RWPE2 (cell line): ENCODE results near the gene NDEL1.

Source experiments
- ATAC-seq: fragments of 200-7000 bp; cut with Tn5 transposase; 3 replicates; pipeline ENCODE4 v1.9.1; 2021; ENCODE audit warnings: low read depth
- DNase-seq: peaks from one replicate; pipeline ENCODE4 v3.0.0-alpha.2; 2020; ENCODE audit warnings: low spot score
- H3K27ac ChIP-seq: fragments of 450-650 bp; 2 replicates; pipeline ENCODE4 v1.5.1; 2017; ENCODE audit warnings: mild to moderate bottlenecking; ENCODE audit not compliant: poor library complexity, severe bottlenecking
- H3K27me3 ChIP-seq: fragments of 250-450 bp; sonication (Bioruptor Pico); 2 replicates; pipeline ENCODE4 v1.5.1; 2021; ENCODE audit warnings: mild to moderate bottlenecking, moderate library complexity; ENCODE audit not compliant: insufficient read depth, poor library complexity, severe bottlenecking
- H3K36me3 ChIP-seq: fragments of 250-450 bp; sonication (Bioruptor Pico); 2 replicates; pipeline ENCODE4 v1.5.1; 2020; ENCODE audit warnings: low read depth, mild to moderate bottlenecking, moderate library complexity
- H3K4me1 ChIP-seq: fragments of 250-450 bp; sonication (Bioruptor Pico); 2 replicates; pipeline ENCODE4 v1.5.1; 2021; ENCODE audit warnings: mild to moderate bottlenecking, moderate library complexity; ENCODE audit not compliant: insufficient read depth, poor library complexity, severe bottlenecking
- H3K4me3 ChIP-seq: fragments of 250-450 bp; sonication (Bioruptor Pico); 2 replicates; pipeline ENCODE4 v1.5.1; 2021; ENCODE audit warnings: mild to moderate bottlenecking, moderate library complexity; ENCODE audit not compliant: severe bottlenecking
- H3K9me3 ChIP-seq: fragments of 250-450 bp; sonication (Bioruptor Pico); 2 replicates; pipeline ENCODE4 v1.5.1; 2021; ENCODE audit warnings: mild to moderate bottlenecking, moderate library complexity; ENCODE audit not compliant: severe bottlenecking
- CTCF ChIP-seq: fragments of 450-650 bp; IDR thresholded peaks from one replicate; pipeline ENCODE4 v1.5.1; 2017; ENCODE audit warnings: mild to moderate bottlenecking, moderate library complexity; ENCODE audit not compliant: poor library complexity, severe bottlenecking

Gene NDEL1

GRCh38 chr17:8465759-8466158 is 30.1 kb downstream of the NDEL1 start:
- no peak overlapping the region for H3K4me3 ChIP-seq
- no peak overlapping the region for H3K27ac ChIP-seq
- DNase-seq (no peak), ATAC-seq (no peak)
- no peak for TF ChIP-seq CTCF
- H3K4me1 ChIP-seq: peaks cover 6% of the 10 kb centered on the region
- peaks cover 57% of the 10 kb centered on the region for H3K36me3 ChIP-seq
- H3K27me3 ChIP-seq: no peaks in the 10 kb centered on the region
- no peaks in the 10 kb centered on the region for H3K9me3 ChIP-seq

- Histone ChIP-seq H3K27me3 (no peaks in the 10 kb centered on the region), H3K4me3 (no peak overlapping the region), H3K27ac (no peak overlapping the region), H3K4me1 (peaks cover 6% of the 10 kb centered on the region), H3K36me3 (peaks cover 54% of the 10 kb centered on the region), H3K9me3 (no peaks in the 10 kb centered on the region)
- no peak for TF ChIP-seq CTCF
- ATAC-seq (no peak), DNase-seq (no peak)
Observed at GRCh38 chr17:8466456-8466855, 30.8 kb downstream of the NDEL1 start.

- no peak for DNase-seq
- no peak overlapping the region for H3K4me3 ChIP-seq
- H3K27me3 ChIP-seq: no peaks in the 10 kb centered on the region
- H3K27ac ChIP-seq: no peak overlapping the region
- peaks cover 51% of the 10 kb centered on the region for H3K36me3 ChIP-seq
- no peak for ATAC-seq
- peaks cover 6% of the 10 kb centered on the region for H3K4me1 ChIP-seq
- no peak for TF ChIP-seq CTCF
- no peaks in the 10 kb centered on the region for H3K9me3 ChIP-seq
Observed at GRCh38 chr17:8466873-8467272, 31.2 kb downstream of the NDEL1 start.

- H3K36me3 ChIP-seq: peaks cover 45% of the 10 kb centered on the region
Observed at GRCh38 chr17:8467527-8467926, 31.8 kb downstream of the NDEL1 start.

More at GRCh38 chr17:8467527-8467926, 31.8 kb downstream of the NDEL1 start:
- ATAC-seq (no peak), DNase-seq (no peak)
- H3K9me3 ChIP-seq: no peaks in the 10 kb centered on the region
- TF ChIP-seq CTCF: no peak
- H3K4me3 ChIP-seq: no peak overlapping the region
- peaks cover 6% of the 10 kb centered on the region for H3K4me1 ChIP-seq
- no peak overlapping the region for H3K27ac ChIP-seq
- no peaks in the 10 kb centered on the region for H3K27me3 ChIP-seq
